HG03039 (cell line): ENCODE data around the gene TRAPPC2.
"Not testable (repeated sequence)": the region's sequence is repeated elsewhere in the genome, so short reads cannot be mapped to it uniquely, and the experiment has no call there.

Experiments
- ATAC-seq: cut with Tn5 transposase; IDR thresholded peaks from one replicate; pipeline ENCODE4 v1.9.1; 2021; ENCODE audit warnings: mild to moderate bottlenecking, moderate library complexity; ENCODE audit not compliant: unreplicated experiment

TRAPPC2 gene

DNA sequence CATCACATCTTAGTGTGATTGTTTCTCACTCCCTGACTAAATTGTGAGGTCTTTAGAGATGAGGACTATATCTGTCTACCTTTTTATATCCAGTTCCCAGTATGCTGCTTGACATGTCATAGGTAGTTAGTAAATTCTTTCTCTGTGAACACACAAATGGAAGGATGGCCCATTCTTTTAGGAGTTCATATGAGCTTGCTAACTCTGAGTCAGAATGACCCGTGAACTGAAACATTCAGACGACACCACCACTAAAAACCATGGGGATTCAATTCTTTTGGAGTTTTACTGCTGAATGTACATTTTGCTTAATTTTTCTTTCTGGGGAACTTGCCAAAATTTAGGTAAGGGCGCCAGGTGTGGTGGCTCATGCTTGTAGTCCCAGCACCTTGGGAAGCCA is 14.1 kb upstream of the TRAPPC2 start:
- no peak for ATAC-seq

DNA sequence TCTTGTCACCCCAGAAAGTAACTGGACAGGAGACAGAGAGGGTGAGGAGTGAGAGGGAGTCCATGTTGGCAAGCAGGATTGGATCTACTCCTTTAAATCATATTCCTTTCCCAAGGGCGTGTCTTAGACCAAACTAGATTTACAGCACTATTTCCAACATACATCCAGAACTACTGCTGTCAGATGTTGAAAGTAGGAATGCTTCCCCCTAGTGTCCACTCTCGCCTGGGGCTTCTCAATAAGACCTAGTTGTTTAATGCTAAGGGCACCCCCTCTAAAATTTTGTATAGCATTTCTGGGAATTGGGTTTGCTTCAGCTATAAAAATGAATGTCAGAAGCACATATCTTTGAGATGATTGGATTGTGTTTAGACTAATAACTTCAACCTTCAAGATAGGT is 13.4 kb upstream of the TRAPPC2 start:
- no peak for ATAC-seq

DNA sequence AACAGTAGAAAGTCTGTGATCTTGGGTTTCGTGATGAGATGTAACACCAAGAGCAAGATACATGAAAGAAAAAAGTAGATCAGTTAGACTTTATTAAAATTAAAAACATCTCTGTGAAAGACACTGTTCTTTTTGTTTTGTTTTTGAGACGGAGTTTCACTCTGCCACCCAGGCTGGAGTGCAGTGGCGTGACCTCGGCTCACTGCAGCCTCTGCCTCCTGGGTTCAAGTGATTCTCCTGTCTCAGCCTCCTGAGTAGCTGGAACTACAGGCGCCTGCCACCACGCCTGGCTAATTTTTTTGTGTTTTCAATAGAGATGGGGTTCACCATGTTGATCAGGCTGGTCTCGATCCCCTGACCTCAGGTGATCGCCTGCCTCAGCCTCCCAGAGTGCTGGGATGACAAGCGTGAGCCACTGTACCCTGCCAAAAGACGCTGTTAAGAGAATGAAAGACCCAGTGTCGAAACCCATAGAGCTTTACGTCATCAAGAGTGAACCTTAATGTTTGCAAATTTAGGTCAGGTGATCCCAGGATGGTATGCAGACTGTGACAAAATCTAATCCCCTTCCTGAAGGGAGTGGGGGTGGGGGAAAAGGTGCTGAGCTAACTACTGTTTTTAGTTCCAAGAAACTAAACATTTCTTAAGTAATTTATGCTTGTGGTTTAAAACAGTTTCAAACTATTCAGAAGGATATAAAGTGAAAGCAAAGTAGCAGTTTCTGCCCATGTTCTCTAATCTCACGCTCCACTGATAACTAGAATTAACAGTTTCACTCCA is 8.2 kb upstream of the TRAPPC2 start:
- peak; percentile 90 for ATAC-seq

DNA sequence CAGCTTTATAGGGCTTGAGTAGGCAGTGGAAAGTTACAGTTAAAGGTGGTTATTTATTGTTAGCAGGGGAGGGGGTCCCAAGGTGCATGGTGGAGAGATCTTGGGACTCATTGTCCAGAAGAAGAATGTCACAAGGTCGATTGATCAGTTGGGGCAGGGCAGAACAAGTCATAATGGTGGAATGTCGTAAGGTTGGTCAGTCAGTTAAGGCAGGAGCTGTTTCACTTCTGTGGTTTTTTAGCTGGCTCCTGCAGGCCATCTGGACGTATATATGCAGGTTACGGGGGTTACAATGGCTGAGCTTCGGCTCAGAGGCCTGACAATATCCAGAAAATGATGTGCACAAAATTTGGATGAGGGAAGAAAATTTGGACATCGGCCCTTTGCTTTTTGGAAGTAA is 7.3 kb upstream of the TRAPPC2 start:
- no peak for ATAC-seq

DNA sequence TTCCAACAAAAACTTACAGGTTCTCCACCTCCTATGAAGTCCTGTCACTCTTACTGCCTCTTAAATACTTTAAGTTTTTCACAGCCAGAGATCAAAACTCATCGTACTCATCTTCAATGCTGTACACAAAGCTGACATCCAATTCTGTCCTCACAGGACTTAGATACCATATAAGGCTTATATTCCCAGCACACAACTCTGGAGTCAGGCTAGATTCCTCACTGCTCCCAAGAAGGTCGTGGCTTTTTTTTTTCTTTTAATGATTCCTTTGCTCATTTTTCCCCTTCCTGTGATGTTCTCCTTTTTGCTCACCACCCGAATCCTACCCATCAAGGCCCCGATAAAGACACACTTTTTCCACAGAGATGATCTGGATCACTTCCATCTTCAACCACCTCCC is 914 bp downstream of the TRAPPC2 start:
- no peak for ATAC-seq

DNA sequence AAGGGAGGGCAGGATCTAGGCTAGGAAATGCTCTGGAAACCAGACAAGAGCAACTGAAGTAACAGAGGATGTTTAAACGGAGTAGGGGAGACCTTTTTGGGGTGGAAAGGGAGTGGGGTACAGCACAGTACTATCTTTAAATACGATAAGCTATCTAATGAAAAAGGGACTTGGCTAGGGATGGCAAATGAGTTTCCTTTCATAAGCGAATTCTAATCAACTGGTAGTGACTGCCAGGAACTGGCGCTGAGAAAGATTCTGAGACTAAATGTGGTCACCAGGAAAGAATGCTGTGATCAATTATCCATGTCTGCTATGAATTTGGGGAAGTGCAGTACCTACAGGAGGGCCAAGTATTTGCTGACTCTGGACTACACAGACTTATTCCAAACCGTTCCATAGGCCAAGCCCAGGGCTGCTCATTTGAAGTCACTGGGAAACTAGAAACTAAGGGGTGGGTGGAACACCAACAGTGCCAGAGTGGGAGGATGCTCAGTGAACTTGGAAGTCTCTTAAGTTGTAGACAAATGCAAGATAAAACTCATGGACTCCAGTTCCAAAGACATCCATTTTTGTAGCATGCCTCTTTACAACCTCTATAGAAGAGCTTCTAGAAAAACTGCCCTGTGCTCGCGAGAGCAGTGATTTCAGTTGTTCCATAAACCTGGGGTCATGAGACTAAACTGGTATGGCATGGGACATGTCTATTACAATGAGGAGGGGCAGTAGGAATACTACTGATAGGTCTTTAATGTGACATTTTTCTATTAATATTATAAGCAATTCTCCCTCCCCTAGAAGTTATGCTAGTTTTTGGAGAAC is 2.0 kb downstream of the TRAPPC2 start:
- no peak for ATAC-seq

DNA sequence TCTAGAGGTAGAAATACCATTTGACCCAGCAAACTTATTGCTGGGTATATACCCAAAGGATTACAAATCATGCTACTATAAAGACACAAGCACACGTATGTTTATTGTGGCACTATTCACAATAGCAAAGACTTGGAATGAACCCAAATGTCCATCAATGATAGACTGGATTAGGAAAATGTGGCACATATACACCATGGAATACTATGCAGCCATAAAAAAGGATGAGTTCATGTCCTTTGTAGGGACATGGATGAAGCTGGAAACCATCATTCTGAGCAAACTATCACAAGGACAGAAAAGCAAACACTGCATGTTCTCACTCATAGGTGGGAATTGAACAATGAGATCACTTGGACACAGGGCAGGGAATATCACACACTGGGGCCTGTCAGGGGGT is 3.9 kb downstream of the TRAPPC2 start:
- not testable (repeated sequence) for ATAC-seq

DNA sequence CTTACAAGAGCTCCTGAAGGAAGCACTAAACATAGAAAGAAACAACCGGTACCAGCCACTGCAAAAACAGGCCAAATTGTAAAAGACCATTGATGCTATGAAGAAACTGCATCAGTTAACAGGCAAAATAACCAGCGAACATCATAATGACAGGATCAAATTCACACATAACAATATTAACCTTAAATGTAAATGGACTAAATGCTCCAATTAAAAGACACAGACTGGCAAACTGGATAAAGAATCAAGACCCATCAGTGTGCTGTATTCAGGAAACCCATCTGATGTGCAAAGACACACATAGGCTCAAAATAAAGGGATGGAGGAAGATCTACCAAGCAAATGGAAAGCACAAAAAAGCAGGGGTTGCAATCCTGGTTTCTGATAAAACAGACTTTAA is 7.8 kb downstream of the TRAPPC2 start:
- ATAC-seq, result not testable (repeated sequence)

DNA sequence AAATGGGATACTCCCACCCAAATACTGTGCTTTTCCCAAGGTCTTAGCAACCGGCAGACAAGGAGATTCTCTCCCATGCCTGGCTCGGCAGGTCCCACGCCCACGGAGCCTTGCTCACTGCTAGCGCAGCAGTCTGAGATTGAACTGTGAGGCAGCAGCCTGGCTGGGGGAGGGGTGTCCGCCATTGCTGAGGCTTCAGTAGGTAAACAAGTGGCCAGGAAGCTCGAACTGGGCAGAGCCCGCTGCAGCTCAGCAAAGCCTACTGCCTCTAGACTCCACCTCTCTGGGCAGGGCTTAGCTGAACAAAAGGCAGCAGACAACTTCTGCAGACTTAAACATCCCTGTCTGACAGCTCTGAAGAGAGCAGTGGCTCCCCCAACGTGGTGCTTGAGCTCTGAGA is 9.5 kb downstream of the TRAPPC2 start:
- ATAC-seq, result not testable (repeated sequence)

DNA sequence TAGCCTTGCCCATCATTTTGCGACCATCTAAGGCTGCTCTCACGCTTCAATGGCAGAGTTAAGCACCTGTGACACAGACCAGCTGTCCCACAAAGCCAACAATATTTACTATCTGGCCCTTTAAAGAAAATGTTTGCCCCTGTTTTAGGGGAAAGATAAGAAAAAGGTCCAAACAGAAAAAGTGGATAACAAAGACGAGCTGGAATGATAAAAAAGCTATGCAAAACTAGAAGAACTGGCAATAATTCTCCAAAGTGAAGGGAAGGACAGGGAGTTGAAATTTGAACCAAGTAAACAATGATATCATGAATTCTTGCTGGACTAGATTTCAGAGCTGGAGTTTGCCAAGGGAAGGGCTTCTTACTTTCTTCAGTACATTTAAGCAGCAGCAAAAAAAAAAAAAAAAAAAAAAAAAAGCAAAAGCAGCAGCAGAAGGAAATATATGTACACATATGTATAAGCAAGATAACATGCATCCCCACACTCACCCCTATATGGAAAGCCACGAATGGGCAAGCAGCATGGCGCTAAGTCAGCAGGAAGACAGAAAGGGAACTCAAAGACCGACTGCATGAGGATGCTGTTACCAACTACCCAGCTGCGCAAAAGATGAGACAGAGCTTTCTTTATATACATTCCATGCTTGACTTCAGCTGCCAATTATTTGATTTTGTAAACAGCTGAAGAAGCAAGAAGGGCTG is 12.5 kb downstream of the TRAPPC2 start:
- ATAC-seq, result no peak

DNA sequence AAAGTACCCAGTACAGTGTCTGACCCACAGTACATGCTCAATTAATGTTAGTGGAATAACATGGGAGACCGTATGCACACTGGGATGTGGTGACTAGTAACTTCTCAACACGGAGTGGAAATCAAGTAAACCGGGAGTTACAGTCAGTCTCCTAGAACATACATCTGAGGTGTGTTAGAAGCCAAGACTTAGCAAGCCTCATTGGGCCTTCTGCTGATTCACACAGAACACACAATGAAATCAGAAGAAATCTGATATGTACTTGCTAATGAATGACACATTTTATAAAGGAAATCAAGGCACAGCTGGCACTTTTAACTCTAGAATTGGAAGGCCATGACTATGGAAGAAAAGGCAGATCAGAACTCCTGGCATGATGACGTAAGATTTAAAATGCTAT is 13.0 kb downstream of the TRAPPC2 start:
- no peak for ATAC-seq

DNA sequence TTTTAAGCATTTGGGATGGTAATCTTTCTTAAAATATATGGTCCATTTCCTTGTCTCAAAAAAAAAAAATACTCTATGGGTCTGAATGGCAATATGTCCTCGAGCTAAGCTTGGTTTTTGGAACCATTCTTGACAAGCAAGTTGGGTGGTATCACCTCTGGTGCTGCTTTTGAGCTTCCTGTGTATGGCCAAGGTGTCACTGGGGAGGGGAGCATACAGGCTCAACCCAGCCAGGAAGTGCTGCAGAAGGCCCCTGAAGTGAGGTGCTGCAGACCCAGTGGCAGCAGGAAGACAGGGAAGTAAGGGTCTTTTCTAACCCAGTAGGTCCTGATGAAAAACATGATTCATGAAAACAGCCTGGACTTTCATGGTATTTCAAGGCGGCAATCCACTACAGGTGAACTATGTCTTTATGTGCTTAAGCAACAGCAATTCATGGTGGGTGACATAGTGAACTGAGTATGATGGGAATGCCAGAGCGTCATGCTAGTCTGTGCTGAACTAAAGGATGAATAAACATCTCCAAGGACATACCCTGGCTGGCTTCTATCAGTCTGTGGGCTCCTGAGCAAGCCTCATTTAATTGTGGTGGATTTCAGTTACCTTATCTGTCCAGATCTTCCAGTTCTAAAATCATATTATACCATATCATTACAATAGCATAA is 15.1 kb downstream of the TRAPPC2 start:
- ATAC-seq, result no peak

DNA sequence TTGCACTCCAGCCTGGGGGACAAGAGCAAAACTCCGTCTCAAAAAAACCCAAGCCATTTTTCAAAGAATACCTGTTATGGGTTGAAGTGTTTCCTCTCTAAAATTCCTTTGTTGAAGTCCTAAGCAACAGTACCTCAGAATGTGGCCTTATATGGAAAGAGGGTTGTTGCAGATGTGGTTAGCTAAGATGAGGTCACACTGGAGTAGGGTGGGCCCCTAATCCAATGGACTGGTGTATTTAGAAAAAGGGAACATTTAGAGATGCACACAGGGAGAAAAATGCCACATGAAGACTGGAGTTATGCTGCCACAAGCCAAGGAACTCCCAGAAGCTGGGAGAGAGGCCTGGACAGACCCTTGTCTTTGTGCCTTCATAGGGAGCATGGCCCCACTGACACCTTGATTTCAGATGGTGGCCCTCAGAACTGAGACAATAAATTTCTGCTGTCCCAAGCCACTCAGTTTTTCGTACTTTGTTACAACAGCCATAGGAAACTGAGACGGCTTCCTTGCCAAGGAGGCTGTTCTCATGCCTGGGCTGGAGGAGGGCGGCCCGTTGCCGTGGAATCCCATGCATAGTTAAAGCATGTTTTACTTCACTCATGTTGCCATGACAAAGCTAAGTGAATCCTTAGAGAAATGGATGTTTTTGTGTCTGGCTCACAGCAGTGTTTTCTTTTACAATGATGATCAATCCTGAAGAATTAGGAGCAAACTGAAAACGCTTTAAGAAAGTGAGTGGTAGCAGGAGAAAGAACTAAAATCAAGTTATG is 16.5 kb downstream of the TRAPPC2 start:
- no peak for ATAC-seq

DNA sequence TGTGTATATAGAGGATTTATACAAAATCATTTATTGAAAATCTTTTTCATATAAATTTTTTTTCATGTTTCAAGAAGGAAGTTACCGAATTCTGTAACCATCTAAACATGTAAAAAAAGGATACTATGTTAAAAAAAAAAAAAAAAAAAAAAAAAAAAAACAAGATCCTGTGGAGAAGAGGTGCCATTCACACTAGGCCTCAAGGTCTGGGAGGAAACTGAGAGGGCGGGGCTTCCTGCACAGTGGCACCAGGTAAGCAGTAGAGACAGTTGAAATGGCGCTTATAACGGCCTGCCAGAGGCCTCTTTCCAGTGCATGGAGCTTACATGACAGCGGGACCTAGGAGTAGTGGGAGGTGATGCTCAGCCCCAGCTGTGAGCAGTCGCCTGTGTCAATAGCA is 17.5 kb downstream of the TRAPPC2 start:
- ATAC-seq, result no peak

DNA sequence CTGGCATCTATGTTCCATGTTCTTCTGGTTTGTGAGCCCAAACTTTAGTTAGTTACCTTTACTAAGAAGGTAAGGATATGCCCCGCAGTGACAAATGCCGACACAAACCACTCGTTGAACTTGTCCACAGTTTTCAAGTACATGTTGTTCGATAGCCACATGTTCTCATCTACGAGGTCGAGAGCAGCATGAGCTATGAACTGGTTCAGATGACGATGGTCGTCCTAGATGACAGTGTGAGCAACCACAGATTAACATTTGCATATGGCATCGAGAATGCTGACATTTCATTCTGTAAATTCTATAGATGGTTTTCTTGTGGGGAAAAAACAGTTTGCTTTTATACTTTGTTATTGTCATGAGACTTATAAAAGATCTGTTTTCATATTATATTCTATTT is 18.0 kb downstream of the TRAPPC2 start:
- no peak for ATAC-seq

DNA sequence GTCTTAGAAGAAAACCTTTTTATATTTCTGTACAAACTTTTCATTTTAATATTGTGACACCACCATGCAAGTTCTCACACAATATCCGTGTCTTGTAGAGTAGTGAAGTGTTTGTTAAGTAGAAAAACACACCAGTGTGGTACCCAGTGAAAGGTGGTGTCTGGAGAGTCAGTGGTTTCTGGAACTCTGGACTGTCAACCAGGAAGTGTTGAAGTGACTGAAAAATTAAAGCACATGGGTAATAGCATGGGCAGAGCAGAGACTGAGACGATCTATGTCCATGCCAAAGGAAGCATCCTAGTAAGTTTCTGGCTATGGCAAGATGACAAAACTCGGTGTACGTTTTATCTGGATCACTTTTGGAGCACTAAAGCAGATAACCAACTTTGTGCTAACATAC is 23.3 kb downstream of the TRAPPC2 start:
- no peak for ATAC-seq

DNA sequence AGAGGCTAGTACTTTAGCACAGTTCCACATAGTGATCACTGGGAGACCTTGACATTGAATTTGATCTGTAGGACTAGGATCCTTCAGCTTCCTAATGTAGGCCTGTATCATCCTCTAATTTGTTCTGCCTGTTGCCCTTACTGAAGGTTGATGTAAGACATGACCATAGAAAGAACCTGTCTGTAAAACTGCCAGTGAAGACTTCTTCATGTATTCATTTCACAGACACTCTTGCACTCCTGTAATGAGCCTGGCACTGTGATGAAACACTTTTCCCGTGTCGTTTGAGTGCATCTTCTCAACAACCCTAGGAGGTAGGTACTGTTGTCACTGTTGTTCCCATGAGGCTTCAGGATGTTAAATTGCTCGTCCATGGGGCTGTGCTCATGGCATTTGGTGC is 30.8 kb downstream of the TRAPPC2 start:
- ATAC-seq, result no peak

DNA sequence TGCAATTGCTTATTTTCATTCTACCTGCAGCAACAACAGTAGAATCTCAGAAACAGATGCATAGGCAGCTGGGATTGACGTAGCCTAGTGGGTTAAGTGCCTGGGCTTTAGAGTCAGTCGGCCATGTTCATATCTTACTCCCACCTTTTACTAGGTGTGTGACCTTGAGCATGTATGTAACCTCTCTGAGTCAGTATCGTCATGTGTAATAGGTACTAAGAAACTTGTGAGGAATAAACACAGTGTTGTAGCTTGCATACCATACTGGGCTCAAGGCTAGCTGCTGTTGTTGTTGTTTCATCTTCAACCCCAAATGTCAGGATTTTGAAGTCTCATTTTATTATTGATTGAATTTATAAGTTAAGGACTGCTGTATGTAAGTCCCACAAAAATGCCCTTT is 31.3 kb downstream of the TRAPPC2 start:
- no peak for ATAC-seq

DNA sequence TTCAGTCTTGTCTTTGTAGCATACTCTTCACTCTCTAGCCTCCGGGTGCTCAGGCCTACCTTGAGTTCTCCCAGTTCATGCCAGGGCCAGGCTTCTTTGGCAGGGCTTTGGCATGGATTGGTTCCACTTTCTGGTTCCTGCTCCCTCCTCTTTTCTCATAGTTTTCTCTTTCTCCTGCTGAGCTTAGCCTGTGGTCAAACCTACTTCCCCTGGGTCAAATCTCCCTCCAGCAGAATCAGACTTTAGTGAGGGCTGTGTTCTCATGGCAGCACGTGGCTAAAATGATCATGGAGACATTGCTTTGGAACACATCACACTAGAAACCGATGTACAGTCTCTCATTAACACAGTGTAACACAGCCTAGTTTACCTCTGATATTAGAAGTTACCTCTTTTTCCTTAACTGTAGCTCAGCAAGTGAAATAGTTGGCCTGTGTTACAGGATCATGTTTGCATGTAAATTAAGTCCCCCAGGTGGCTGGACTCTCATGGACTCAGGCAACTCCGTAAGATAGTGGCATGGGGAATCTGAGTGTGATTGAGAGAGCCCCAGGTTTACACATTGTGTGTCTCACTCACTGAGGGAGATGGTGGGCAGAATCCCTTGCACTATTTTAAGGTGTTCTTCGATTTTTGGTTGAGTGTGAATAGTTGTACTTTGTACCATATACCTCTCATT is 32.2 kb downstream of the TRAPPC2 start:
- ATAC-seq, result no peak

DNA sequence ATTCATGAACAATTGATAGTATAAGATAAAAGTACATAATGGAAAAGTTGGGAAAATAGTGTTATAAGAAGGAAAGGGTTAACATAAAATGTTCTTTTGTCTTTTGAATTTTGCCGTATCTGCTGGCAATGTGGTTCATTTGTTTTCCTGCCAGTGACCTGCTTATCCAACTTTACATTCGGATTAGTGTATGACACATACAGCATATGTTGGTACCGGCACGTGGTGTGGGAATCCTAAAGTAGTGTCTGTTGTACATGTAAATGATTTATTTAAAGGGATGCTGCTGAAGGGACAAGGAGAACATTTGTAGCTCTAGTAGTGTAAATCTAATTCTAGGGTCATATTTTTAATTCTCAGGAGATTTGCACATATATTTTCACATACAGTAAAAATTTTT is 34.0 kb downstream of the TRAPPC2 start:
- no peak for ATAC-seq
